HCT116 (cell line): ENCODE measurements around the gene LIPM. TPM values are rescaled to one million over a fixed set of nuclear protein-coding genes. Genes with fewer than 3 reads are reported as not detected.
A peak's percentile ranks its signal among the peaks of the same experiment; 100 is the strongest.

Experiments used
- ATAC-seq: fragments of 200-7000 bp; cut with Tn5 transposase; 2 replicates; pipeline ENCODE4 v1.9.1; 2020; ENCODE audit warnings: mild to moderate bottlenecking, moderate library complexity
- BruUV-seq: library from RNA; stranded (reverse); fragments of 400-500 nt; replicated peaks from 2 replicates; lab custom pipeline; 2021; lab: Mats Ljungman, UMichigan
- CTCF ChIA-PET: fragments of 300-600 bp; sonication (Branson Sonifier 250); formaldehyde crosslinking; loops from one replicate; lab custom pipeline; 2021; ENCODE audit warnings: antibody characterized with exemption; lab: Charles Lee
- POLR2A ChIA-PET: fragments of 300-600, 350-600 bp; sonication (Branson Sonifier 250); formaldehyde crosslinking; loops from one replicate; lab custom pipeline; 2021; ENCODE audit warnings: antibody characterized with exemption; lab: Charles Lee
- RAD21 ChIA-PET, 2 experiments: fragments of 300-600 bp; sonication (Branson Sonifier 250); formaldehyde crosslinking; loops; one replicate each; lab custom pipeline; 2023; ENCODE audit warnings: low total read pairs in 2 of 2; ENCODE audit not compliant: uncharacterized antibody in 2 of 2, unreplicated experiment in 2 of 2, low non-redundant PET in 1 of 2; lab: Charles Lee
- DNase-seq: peaks from one replicate; pipeline ENCODE4 v3.0.0-alpha.2; 2010; ENCODE audit warnings: low read depth, low spot score
- H2AFZ ChIP-seq: fragments of 200-600 bp; shearing (Covaris generic), sonication (generic); 2 replicates; pipeline ENCODE4 v1.6.1; 2017; ENCODE audit warnings: low read depth, mixed run types, mixed read lengths, antibody characterized with exemption, low read length; ENCODE audit not compliant: poor library complexity, severe bottlenecking
- H3K27ac ChIP-seq: 2 replicates; pipeline ENCODE4 v1.5.1; 2012; ENCODE audit warnings: low read depth, low read length
- H3K27me3 ChIP-seq: fragments of 200-600 bp; sonication (generic); 2 replicates; pipeline ENCODE4 v1.6.1; 2016; ENCODE audit warnings: mixed run types, low read length, mixed read lengths; ENCODE audit not compliant: insufficient read depth
- H3K36me3 ChIP-seq, 2 experiments: fragments of 200-500 bp in 1 of 2; fragments of 200-600 bp in 1 of 2; sonication (Bioruptor generic) in 1 of 2; sonication (generic) in 1 of 2; 2 replicates each; pipeline versions ENCODE4 v1.5.1 to v1.6.1; 2014 to 2016; ENCODE audit warnings: low read length in 2 of 2, inconsistent platforms in 1 of 2, mixed read lengths in 1 of 2, mixed run types in 1 of 2; ENCODE audit not compliant: insufficient read depth in 2 of 2, control insufficient read depth in 1 of 2
- H3K4me1 ChIP-seq, 2 experiments: fragments of 200-600 bp in 1 of 2; sonication (generic) in 1 of 2; 2 replicates each; pipeline versions ENCODE4 v1.5.1 to v1.6.1; 2012 to 2017; ENCODE audit warnings: low read length in 2 of 2, inconsistent platforms in 1 of 2, mild to moderate bottlenecking in 1 of 2, mixed read lengths in 1 of 2, mixed run types in 1 of 2, moderate library complexity in 1 of 2; ENCODE audit not compliant: insufficient read depth in 2 of 2, control insufficient read depth in 1 of 2
- H3K4me2 ChIP-seq: fragments of 200-600 bp; sonication (generic); 2 replicates; pipeline ENCODE4 v1.6.1; 2017; ENCODE audit warnings: mixed run types, low read length, mixed read lengths
- H3K4me3 ChIP-seq, 2 experiments: fragments of 200-600 bp in 1 of 2; sonication (generic) in 1 of 2; replicated peaks in 1 of 2; 2 replicates each; pipeline ENCODE4 v1.5.1; 2011 to 2016; ENCODE audit warnings: low read length in 2 of 2, control low read depth in 1 of 2, low read depth in 1 of 2, mild to moderate bottlenecking in 1 of 2, mixed read lengths in 1 of 2, mixed run types in 1 of 2
- H3K79me2 ChIP-seq: fragments of 200-600 bp; sonication (generic); 2 replicates; pipeline ENCODE4 v1.6.1; 2017; ENCODE audit warnings: mild to moderate bottlenecking, mixed run types, low read length, moderate library complexity, mixed read lengths; ENCODE audit not compliant: insufficient read depth
- H3K9ac ChIP-seq: fragments of 200-600 bp; sonication (generic); 2 replicates; pipeline ENCODE4 v1.6.1; 2016; ENCODE audit warnings: low read length, mixed read lengths
- H3K9me2 ChIP-seq: fragments of 200-600 bp; sonication (generic), shearing (Covaris generic); 2 replicates; pipeline ENCODE4 v1.6.1; 2017; ENCODE audit warnings: mixed run types, mild to moderate bottlenecking, moderate library complexity; ENCODE audit not compliant: insufficient read depth
- H3K9me3 ChIP-seq, 2 experiments: fragments of 200-500 bp in 1 of 2; fragments of 200-600 bp in 1 of 2; sonication (Bioruptor generic) in 1 of 2; sonication (generic) in 1 of 2; 2 replicates each; pipeline ENCODE4 v1.6.1; 2014 to 2017; ENCODE audit warnings: low read length in 2 of 2, mixed read lengths in 2 of 2, inconsistent platforms in 1 of 2, low read depth in 1 of 2, mild to moderate bottlenecking in 1 of 2, mixed run types in 1 of 2, moderate library complexity in 1 of 2; ENCODE audit not compliant: control insufficient read depth in 1 of 2, insufficient read depth in 1 of 2
- H4K20me1 ChIP-seq: fragments of 200-600 bp; sonication (generic), shearing (Covaris generic); 2 replicates; pipeline ENCODE4 v1.6.1; 2017; ENCODE audit warnings: mixed run types, mild to moderate bottlenecking, moderate library complexity; ENCODE audit not compliant: insufficient read depth
- FOSL1 ChIP-seq: IDR thresholded peaks from 2 replicates; pipeline ENCODE4 v1.6.1; 2012; ENCODE audit warnings: low read depth
- SP1 ChIP-seq: IDR thresholded peaks from 2 replicates; pipeline ENCODE4 v1.6.1; 2012; ENCODE audit warnings: low read depth
- YY1 ChIP-seq: IDR thresholded peaks from 2 replicates; pipeline ENCODE4 v1.6.1; 2011; ENCODE audit warnings: low read length, low read depth, moderate library complexity, mild to moderate bottlenecking; ENCODE audit not compliant: insufficient replicate concordance; ENCODE audit errors: extremely low read depth
- ZNF274 ChIP-seq: fragments of 200-500 bp; sonication (Bioruptor generic); IDR thresholded peaks from 2 replicates; pipeline ENCODE4 v1.6.1; 2014; ENCODE audit warnings: mild to moderate bottlenecking, low read depth, low read length, inconsistent platforms
- intact Hi-C: fragments of 100-400 bp; cut with micrococcal nuclease; formaldehyde crosslinking; loops from 2 replicates; pipeline ENCODE4 v1.10.0; 2022
- total RNA-seq: library from RNA; stranded (reverse); gene quantifications from one replicate; pipeline ENCODE4 v1.2.1, GENCODE V29; 2021; ENCODE audit not compliant: unreplicated experiment
- TF ChIP-seq, protein P1 (sequence below): IDR thresholded peaks from 2 replicates; pipeline ENCODE4 v1.6.1; 2012
- TF ChIP-seq, protein P2 (sequence below), 3 experiments: fragments of 200-600 bp in 1 of 3; sonication (generic) in 1 of 3; IDR thresholded peaks in 2 of 3; conservative IDR thresholded peaks in 1 of 3; 2 replicates each; pipeline ENCODE4 v1.5.1; 2012 to 2017; ENCODE audit warnings: low read depth in 2 of 3, low read length in 2 of 3, antibody characterized with exemption in 1 of 3, borderline replicate concordance in 1 of 3, control low read depth in 1 of 3, mild to moderate bottlenecking in 1 of 3, mixed read lengths in 1 of 3, mixed run types in 1 of 3, moderate library complexity in 1 of 3; ENCODE audit not compliant: insufficient read depth in 1 of 3

LIPM gene
- total RNA-seq, 1 experiment from 2014 or later, result not detected

DNA sequence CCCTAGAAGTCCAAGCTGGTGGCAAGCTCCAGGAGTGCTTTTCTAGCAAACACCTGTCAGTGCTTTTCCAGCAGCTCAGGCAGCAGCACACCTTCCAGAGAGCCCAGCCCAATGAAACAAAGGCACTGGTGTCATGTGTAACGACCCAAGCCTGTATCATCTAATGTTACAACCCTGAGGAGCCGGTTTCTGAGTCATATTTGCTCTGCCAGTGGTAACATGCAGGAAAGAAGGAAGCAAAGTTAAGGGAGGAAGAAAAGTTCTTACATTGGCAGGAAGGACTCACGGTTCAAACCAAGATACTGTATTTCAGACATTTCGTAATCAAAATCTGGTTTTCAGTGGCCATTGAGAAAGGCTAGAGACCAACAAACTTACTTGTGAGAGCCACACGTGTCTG is 49.2 kb downstream of the LIPM start, which contains the start of gene ANKRD22 (continued):
- TF ChIP-seq SP1 (peak; percentile 96), ZNF274 (no peak)

- Histone ChIP-seq H3K4me2 (peak overlapping the region; percentile 63; the same call in 1 of the 2 replicates), H3K79me2 (no peaks in the 10 kb centered on the region), H3K27me3 (no peaks in the 10 kb centered on the region), H3K9ac (no peak overlapping the region), H4K20me1 (no peaks in the 10 kb centered on the region), H3K4me3 (no peak overlapping the region), H3K27ac (no peak overlapping the region), H3K4me1 (peaks cover 19 to 45% of the 10 kb centered on the region in 2 experiments), H3K36me3 (no peaks in the 10 kb centered on the region), H3K9me2 (no peaks in the 10 kb centered on the region), H3K9me3 (no peaks in the 10 kb centered on the region), H2AFZ (peak overlapping the region; percentile 73)
- intact Hi-C loops, result no loop called here
- BruUV-seq, result no TSS peak
- TF ChIP-seq, protein P1, sequence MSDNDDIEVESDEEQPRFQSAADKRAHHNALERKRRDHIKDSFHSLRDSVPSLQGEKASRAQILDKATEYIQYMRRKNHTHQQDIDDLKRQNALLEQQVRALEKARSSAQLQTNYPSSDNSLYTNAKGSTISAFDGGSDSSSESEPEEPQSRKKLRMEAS, result no peak
- no peak for TF ChIP-seq YY1
- TF ChIP-seq, protein P2, sequence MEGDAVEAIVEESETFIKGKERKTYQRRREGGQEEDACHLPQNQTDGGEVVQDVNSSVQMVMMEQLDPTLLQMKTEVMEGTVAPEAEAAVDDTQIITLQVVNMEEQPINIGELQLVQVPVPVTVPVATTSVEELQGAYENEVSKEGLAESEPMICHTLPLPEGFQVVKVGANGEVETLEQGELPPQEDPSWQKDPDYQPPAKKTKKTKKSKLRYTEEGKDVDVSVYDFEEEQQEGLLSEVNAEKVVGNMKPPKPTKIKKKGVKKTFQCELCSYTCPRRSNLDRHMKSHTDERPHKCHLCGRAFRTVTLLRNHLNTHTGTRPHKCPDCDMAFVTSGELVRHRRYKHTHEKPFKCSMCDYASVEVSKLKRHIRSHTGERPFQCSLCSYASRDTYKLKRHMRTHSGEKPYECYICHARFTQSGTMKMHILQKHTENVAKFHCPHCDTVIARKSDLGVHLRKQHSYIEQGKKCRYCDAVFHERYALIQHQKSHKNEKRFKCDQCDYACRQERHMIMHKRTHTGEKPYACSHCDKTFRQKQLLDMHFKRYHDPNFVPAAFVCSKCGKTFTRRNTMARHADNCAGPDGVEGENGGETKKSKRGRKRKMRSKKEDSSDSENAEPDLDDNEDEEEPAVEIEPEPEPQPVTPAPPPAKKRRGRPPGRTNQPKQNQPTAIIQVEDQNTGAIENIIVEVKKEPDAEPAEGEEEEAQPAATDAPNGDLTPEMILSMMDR (IDR thresholded peaks at IDR 0.05 in 2 of 3, conservative IDR thresholded peaks at IDR 0.05 in 1 of 3; ENCODE audit: borderline replicate concordance in 1 of 3, insufficient read depth in 1 of 3, low read depth in 2 of 3, low read length in 2 of 3), result 0 out of 6 replicates have a peak, but pooled peaks of 1 of the 3 experiments have one; percentile 11
- no peak for TF ChIP-seq FOSL1
- DNase-seq (no peak), ATAC-seq (no peak)
- ChIA-PET RAD21 (no interaction called here), CTCF (interaction anchor here (1.1 to 2.1 kb wide), 2 partner anchors 17 to 81 kb away, joined by 3 to 8 read pairs; no protein-coding TSS in a partner anchor), POLR2A (no interaction called here)
Measured at GRCh38 chr10:88852327-88852726, 49.8 kb downstream of the LIPM start.
